ENCODE measurements around the gene ARSB.

Gene ARSB

GRCh38 chr5:78779771-78780616 lies 205.1 kb downstream of the ARSB start:
- no peak overlapping the region for H3K4me3 ChIP-seq (ENCODE audit: control insufficient read depth, low read depth, low read length)
- no peak for TF ChIP-seq CTCF (conservative IDR thresholded peaks at IDR 0.05; ENCODE audit: control insufficient read depth, insufficient read depth, low read depth, low read length)
- peak; percentile 96 for DNase-seq (ENCODE audit: low read depth)

- TF ChIP-seq CTCF (conservative IDR thresholded peaks at IDR 0.05; ENCODE audit: control insufficient read depth, insufficient read depth, low read depth, low read length), result no peak
- no peak overlapping the region for H3K4me3 ChIP-seq (ENCODE audit: control insufficient read depth, low read depth, low read length)
- DNase-seq (ENCODE audit: low read depth), result peak; percentile 33
These were observed 205.8 kb downstream of the ARSB start for GRCh38 chr5:78779262-78779661.

DNA sequence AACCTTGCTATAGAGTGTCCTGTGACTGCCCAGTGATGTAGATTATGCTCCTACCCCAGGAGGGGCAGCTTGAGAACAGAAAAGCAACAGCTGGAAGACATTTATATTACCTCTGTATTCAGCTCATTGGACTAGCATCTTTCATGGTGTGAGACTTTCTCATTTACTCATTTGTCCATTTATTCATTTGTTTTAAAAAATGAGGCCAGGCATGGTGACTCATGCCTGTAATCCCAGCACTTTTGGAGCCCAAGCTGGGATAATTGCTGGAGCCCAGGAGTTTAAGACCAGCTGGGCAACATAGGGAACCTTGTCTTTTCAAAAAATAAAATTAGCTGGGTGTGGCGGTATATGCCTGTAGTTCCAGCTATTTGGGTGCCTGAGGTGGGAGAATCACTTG lies 206.6 kb downstream of the ARSB start:
- TF ChIP-seq CTCF (conservative IDR thresholded peaks at IDR 0.05; ENCODE audit: control insufficient read depth, insufficient read depth, low read depth, low read length), result no peak
- peak; percentile 76 for DNase-seq (ENCODE audit: low read depth)
- H3K4me3 ChIP-seq (ENCODE audit: control insufficient read depth, low read depth, low read length), result no peak overlapping the region

DNA sequence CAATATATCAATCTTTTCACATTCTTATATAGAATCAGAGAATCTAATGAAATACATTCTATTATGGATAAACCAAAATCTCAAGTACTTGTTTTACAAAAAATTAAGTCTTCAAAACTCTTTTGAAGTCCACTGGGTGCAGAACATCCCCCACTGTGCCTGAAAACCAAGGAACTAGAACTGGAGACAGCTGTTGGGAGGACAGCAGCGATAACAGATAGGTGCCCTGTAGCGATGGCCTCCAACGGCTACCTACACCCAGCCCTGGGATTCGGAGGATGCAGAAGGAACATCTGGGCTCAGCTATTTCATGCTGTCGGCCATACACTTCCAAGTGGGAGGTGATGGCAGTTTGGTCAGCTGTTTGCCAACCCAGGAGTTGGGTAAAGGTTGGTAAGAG lies 207.2 kb downstream of the ARSB start:
- no peak for TF ChIP-seq CTCF (conservative IDR thresholded peaks at IDR 0.05; ENCODE audit: control insufficient read depth, insufficient read depth, low read depth, low read length)
- no peak overlapping the region for H3K4me3 ChIP-seq (ENCODE audit: control insufficient read depth, low read depth, low read length)
- DNase-seq (ENCODE audit: low read depth), result no peak

GRCh38 chr5:78776637-78777036 lies 208.5 kb downstream of the ARSB start:
- DNase-seq (ENCODE audit: low read depth), result peak; percentile 59
- no peak overlapping the region for H3K4me3 ChIP-seq (ENCODE audit: control insufficient read depth, low read depth, low read length)
- no peak for TF ChIP-seq CTCF (conservative IDR thresholded peaks at IDR 0.05; ENCODE audit: control insufficient read depth, insufficient read depth, low read depth, low read length)

- no peak overlapping the region for H3K4me3 ChIP-seq (ENCODE audit: control insufficient read depth, low read depth, low read length)
- no peak for TF ChIP-seq CTCF (conservative IDR thresholded peaks at IDR 0.05; ENCODE audit: control insufficient read depth, insufficient read depth, low read depth, low read length)
- DNase-seq (ENCODE audit: low read depth), result peak; percentile 15
These were observed 211.5 kb downstream of the ARSB start for GRCh38 chr5:78773655-78774054.

All from fibroblast of mammary gland (primary cell).